GM12891 (cell line): ENCODE data around the gene ABLIM2.

Experiments used
- DNase-seq: peaks from one replicate; pipeline ENCODE4 v3.0.0; 2011; ENCODE audit warnings: low spot score; ENCODE audit not compliant: insufficient read length
- FAIRE-seq: peaks from 2 replicates; lab custom pipeline; 2011; peaks lifted over from hg19 to GRCh38; lab: Jason Lieb, UNC
- PAX5 ChIP-seq: IDR thresholded peaks from 2 replicates; pipeline ENCODE4 v1.6.1; 2011; ENCODE audit warnings: low read length, moderate library complexity, mild to moderate bottlenecking; ENCODE audit not compliant: insufficient read depth, severe bottlenecking
- POLR2A ChIP-seq: IDR thresholded peaks from 2 replicates; pipeline ENCODE4 v1.6.1; 2011; ENCODE audit warnings: low read depth, low read length, control low read depth
- POLR2AphosphoS5 ChIP-seq: IDR thresholded peaks from 2 replicates; pipeline ENCODE4 v1.6.1; 2011; ENCODE audit warnings: low read depth, low read length, control low read depth
- POU2F2 ChIP-seq: IDR thresholded peaks from 2 replicates; pipeline ENCODE4 v1.6.1; 2011; ENCODE audit warnings: low read depth, mild to moderate bottlenecking, control low read depth, low read length, moderate library complexity
- SPI1 ChIP-seq: IDR thresholded peaks from 2 replicates; pipeline ENCODE4 v1.6.1; 2011; ENCODE audit warnings: low read depth, low read length, control low read depth
- TAF1 ChIP-seq: IDR thresholded peaks from 2 replicates; pipeline ENCODE4 v1.6.1; 2011; ENCODE audit warnings: low read depth, low read length, control low read depth

ABLIM2 gene

DNA sequence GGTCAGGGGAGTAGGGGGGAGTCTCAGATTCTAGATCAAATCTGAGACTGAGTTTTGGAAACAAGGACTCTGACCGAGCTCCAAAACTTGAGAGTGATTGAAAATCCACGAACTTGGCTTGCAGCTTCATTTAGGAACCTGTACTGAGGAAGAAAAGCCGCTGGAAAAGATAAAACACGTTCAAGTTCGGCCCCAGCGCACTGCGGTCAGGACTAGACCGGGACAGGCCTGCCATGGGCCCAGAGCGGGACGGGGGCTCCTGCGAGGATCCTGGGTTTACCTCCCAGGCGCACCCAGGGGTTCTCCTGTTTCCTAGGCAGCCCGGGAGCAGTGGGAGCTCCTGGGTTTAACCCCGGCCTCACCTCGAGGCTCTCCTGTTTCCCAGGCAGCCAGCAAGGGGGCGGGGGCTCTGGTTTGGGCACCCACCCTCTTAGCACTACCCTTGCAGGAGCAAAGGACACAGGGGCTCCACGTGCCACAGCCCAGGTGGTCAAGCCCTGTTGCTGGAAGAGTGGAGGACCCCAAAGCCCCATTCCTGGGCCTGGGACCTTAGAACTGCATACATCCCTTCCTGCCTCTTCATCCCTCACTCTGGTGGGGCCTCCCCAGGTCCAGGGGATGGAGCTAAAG, 74.5 kb downstream of the ABLIM2 start:
- DNase-seq (no peak), FAIRE-seq (no peak)
- TF ChIP-seq POLR2A: no peak
- TF ChIP-seq TAF1: no peak
- TF ChIP-seq PAX5: no peak
- no peak for TF ChIP-seq SPI1
- TF ChIP-seq POLR2AphosphoS5: no peak
- no peak for TF ChIP-seq POU2F2

DNA sequence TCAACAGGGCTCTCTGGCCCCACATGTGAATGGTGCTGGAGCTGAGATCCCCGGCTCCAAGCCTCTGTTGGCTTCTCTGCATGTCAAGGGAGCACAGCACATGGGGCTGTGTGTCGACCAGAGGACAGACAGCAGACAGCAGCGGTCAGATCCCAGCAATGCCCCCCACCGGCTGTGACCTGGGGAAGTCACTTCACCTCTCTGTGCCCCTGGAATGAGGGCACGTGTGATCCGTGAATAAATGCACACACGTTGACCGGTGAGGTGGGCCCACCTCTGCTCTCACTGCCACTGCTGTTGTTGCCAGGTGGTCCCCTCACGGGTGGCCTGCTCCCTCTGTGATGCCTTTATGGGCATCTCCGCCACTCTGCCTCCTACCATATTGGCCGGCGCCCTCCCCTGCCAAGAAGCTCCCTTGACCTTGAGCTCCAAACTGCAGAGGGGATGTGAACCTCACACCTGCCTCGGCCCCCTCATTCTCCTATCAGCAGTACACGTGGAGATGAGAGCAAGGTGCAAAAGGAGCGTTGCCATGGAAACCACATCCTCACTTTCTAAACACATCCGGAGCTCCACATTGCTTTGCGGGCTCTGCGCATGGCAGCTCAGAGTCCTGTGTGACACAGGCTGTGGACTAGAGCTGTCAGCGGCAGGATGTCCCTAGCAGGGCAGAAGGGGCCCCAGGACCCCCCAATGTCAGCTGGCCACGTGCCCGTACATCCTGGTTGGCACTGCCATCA, 75.4 kb downstream of the ABLIM2 start:
- no peak for DNase-seq
- TF ChIP-seq TAF1 (no peak), PAX5 (no peak), POU2F2 (no peak), POLR2AphosphoS5 (no peak), POLR2A (no peak), SPI1 (no peak)
- no peak for FAIRE-seq

DNA sequence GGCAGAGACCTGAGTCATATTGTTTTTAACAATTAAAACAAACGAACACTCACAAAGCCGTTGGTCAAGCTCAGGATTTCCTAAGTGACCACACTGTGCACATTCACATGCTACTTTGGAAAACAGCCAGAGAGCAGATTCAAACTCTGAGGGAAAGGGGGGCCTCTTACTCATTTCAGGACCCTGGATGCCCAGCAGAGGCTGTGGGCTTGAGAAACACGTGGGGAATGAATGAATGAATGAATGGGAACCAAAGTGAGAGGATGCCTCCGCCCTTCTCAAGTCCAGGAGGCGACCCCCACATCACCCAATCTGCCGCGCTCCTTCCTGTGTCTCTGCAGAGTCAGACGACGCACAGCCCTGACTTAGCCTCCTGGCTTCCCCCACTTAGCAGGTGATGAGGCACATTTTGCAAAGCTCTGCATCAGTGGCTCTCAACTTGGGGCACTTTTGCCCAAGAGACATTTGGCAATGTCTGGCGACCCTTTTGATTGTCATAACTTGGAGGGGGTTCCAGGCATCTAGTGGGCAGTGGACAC, 76.0 kb downstream of the ABLIM2 start:
- DNase-seq (no peak), FAIRE-seq (no peak)
- TF ChIP-seq POLR2AphosphoS5 (no peak), TAF1 (no peak), POLR2A (no peak), PAX5 (no peak), POU2F2 (no peak), SPI1 (no peak)

DNA sequence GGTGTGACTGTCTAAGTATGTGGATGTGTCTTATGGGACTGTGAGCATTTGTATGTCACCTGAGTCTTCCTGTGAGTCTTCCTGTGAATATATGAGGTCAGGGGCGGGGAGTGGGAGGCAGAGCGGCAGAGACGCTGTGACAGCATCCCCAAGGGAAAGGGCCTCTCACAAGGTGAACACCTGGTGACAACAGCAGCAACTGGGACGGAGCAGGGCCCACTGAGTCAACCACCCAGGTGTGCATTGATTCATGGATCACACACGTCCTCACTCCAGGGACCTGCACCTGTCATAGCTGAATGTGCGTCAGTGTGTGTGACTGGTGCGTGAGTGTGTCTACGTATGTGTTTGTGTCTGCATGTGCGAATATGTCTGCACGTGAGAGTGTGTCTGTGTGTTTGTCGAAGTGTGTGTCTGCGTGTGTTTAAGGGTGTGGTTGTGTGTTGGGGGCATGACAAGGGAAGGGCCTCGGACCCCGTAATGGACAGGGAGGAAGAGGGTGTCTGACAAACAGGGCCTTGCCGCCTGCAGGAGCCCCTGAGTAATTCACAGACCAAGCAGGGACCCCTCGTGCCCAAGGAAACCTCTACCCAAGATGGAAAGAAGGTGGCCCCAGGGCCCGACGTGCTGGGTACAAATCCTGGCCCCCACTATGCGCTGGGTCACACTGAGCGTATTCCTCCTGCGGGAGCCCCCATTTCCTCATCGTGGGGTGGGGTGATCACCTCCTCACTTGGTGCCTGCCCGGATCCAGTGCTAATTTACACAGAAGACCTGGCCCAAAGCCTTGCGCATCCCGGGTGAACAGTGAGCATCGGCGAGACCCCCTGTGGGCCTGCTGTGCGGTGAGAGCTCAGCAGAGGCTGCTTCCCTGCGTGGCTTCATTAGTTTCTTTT, 76.7 kb downstream of the ABLIM2 start:
- TF ChIP-seq TAF1: no peak
- TF ChIP-seq POU2F2: no peak
- no peak for TF ChIP-seq SPI1
- no peak for TF ChIP-seq PAX5
- TF ChIP-seq POLR2A: no peak
- TF ChIP-seq POLR2AphosphoS5: no peak
- DNase-seq (no peak), FAIRE-seq (peak; percentile 5)

DNA sequence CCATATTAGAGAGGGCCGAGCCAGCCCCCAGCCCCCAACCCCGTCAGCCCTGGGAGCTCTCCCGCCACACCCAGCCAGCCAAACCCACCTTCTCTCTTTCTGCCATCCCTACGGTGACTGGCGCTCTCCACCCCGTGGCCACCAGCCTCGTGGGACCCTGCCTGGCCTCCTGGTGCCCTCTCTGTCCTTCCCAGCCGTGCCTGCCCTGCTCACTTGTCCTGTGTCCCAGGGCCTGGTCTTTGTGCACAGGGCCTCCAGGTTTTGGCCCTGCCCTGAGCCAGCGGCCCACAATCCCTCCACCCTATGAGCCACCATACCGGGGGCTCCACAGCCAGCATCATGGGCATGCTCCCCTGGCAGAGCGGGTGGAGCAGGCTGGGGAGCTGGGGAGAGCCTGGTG, 77.4 kb downstream of the ABLIM2 start:
- FAIRE-seq (no peak), DNase-seq (no peak)
- TF ChIP-seq POU2F2: no peak
- TF ChIP-seq POLR2A: no peak
- no peak for TF ChIP-seq POLR2AphosphoS5
- no peak for TF ChIP-seq SPI1
- TF ChIP-seq TAF1: no peak
- no peak for TF ChIP-seq PAX5

- no peak for FAIRE-seq
- no peak for DNase-seq
- TF ChIP-seq SPI1: no peak
- TF ChIP-seq POU2F2: no peak
- TF ChIP-seq POLR2AphosphoS5: no peak
- no peak for TF ChIP-seq POLR2A
- no peak for TF ChIP-seq TAF1
Measured at GRCh38 chr4:8080754-8081065, 77.9 kb downstream of the ABLIM2 start.

DNA sequence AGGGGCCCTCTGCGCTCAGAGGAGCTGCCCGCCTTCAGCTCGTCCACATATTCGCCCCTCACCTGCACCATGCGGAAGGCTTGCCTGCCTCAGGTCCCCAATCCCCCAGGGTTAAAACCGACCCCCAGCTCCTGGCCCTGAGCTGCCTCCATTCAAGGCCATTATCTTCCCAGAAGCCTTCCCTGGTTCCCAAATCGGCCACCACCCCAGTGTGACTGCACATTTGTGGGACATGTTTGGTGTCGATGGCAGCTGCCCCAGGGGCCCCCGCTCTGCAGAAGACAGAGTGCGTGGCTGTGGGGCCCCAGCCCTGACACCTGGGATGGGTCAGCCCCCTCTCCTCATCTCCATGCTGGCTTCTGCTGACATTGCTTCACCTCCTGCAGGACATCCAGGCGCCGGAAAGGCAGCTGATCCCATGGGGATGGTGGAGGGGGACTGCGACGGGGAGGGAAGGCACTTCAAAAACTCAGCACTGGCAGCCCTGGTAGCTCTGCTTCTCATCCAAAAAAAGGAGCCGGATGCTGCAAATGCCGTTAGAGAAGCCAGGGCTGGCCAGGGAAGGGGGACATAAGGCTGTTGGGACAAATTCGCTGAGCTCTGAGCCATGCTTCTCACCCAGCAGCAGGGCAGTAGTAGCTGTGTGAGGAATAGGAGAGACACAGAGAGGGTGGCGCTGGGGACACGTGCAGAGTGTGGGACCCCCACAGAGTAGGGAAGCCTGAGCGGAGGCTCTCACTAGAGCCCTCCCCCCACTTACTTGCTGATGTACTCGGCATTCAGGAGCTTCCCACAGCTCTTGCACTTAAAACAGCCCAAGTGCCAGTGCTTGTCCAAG, 78.5 kb downstream of the ABLIM2 start:
- DNase-seq: no peak
- no peak for FAIRE-seq
- no peak for TF ChIP-seq PAX5
- TF ChIP-seq POU2F2: no peak
- TF ChIP-seq POLR2AphosphoS5: no peak
- no peak for TF ChIP-seq TAF1
- no peak for TF ChIP-seq SPI1
- no peak for TF ChIP-seq POLR2A

DNA sequence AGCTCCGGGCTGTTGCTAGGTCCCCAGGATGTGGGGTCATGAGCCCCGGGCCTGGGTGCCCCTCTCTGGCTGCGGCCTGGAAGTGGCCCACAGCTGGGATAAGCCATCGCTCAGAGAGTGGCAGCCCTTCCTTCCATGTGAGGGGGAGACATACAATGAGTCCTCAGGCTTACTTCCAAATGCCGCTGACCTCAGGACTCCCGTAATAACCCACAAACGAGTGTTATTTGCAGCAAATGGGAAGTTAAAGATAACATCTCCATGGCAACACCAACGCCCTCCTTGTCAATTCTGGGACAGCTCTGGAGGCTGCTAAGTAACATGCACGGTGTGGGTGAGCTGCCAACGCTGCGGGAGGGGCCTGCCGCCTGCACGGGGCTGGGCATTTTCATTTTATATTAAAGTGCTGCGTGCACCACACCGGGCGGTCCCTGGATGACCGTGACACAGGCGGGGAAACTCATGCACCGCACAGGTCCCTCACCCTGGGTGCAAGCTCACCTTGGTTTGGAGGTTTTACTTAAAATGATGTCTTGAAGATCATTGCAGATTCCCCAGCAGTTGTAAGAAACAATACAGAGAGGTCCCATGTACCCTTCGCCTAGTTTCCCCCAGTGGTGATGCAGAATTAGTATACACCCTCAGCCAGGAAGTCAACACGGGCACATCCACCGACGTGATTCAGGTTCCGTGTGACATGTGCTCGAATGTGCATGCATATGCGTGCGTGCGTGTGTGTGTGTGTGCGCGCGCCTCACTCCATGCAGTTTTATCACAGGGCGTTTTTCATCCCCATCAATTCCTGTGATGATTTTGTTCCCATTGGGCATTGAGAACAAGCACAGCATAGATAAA, 79.4 kb downstream of the ABLIM2 start:
- DNase-seq: no peak
- no peak for TF ChIP-seq POLR2A
- TF ChIP-seq SPI1: no peak
- TF ChIP-seq TAF1: no peak
- no peak for TF ChIP-seq POLR2AphosphoS5
- TF ChIP-seq PAX5: no peak
- no peak for TF ChIP-seq POU2F2
- no peak for FAIRE-seq

GRCh38 chr4:8078610-8079015, 80.0 kb downstream of the ABLIM2 start:
- DNase-seq (no peak), FAIRE-seq (no peak)
- no peak for TF ChIP-seq POU2F2
- TF ChIP-seq POLR2AphosphoS5: no peak
- TF ChIP-seq PAX5: no peak
- TF ChIP-seq SPI1: no peak
- no peak for TF ChIP-seq TAF1
- TF ChIP-seq POLR2A: no peak
